GM23338 (cell line): ENCODE results near the gene FRY. TPM values are rescaled to one million over a fixed set of nuclear protein-coding genes. Genes with fewer than 3 reads are reported as not detected.

Experiments used
- ATAC-seq: fragments of 200-7000 bp; cut with Tn5 transposase; 3 replicates; pipeline ENCODE4 v1.9.1; 2020
- DNase-seq: peaks from one replicate; pipeline ENCODE4 v3.0.0-alpha.2; 2015; ENCODE audit warnings: low spot score
- H2AFZ ChIP-seq: fragments of 200-600 bp; sonication (generic); 2 replicates; pipeline ENCODE4 v1.8.0; 2016; ENCODE audit warnings: antibody characterized with exemption, mild to moderate bottlenecking, moderate library complexity
- H3F3A ChIP-seq: fragments of 200-600 bp; sonication (generic); replicated peaks from 2 replicates; pipeline ENCODE4 v1.8.0; 2017; ENCODE audit warnings: antibody characterized with exemption, mixed run types, low read depth
- H3K27ac ChIP-seq: fragments of 200-600 bp; sonication (generic); 2 replicates; pipeline ENCODE4 v1.6.1; 2016; ENCODE audit warnings: low read depth
- H3K27me3 ChIP-seq: fragments of 200-600 bp; sonication (generic); 2 replicates; pipeline ENCODE4 v1.8.0; 2016; ENCODE audit warnings: mild to moderate bottlenecking, mixed run types, moderate library complexity; ENCODE audit not compliant: insufficient read depth
- H3K36me3 ChIP-seq: fragments of 200-600 bp; sonication (generic); 2 replicates; pipeline ENCODE4 v1.8.0; 2016; ENCODE audit warnings: mild to moderate bottlenecking; ENCODE audit not compliant: insufficient read depth
- H3K4me1 ChIP-seq: fragments of 200-600 bp; sonication (generic); 2 replicates; pipeline ENCODE4 v1.8.0; 2016; ENCODE audit warnings: mild to moderate bottlenecking, moderate library complexity; ENCODE audit not compliant: insufficient read depth
- H3K4me2 ChIP-seq: fragments of 200-600 bp; sonication (generic); 2 replicates; pipeline ENCODE4 v1.7.1; 2017; ENCODE audit warnings: mixed run types
- H3K4me3 ChIP-seq: fragments of 200-600 bp; sonication (generic); 2 replicates; pipeline ENCODE4 v1.6.1; 2016; ENCODE audit warnings: mixed run types
- H3K79me2 ChIP-seq: fragments of 200-600 bp; sonication (generic); replicated peaks from 2 replicates; pipeline ENCODE4 v1.8.0; 2017; ENCODE audit warnings: mild to moderate bottlenecking; ENCODE audit not compliant: insufficient read depth
- H3K9me2 ChIP-seq: fragments of 200-600 bp; sonication (generic); 2 replicates; pipeline ENCODE4 v1.8.0; 2017; ENCODE audit not compliant: insufficient read depth
- H4K20me1 ChIP-seq: fragments of 200-600 bp; sonication (generic); replicated peaks from 2 replicates; pipeline ENCODE4 v1.8.0; 2017; ENCODE audit warnings: mild to moderate bottlenecking; ENCODE audit not compliant: insufficient read depth
- H3K27ac Mint-ChIP-seq: 2 replicates; pipeline ENCODE4 v1.8.0; 2020; ENCODE audit warnings: inconsistent platforms, mild to moderate bottlenecking, moderate library complexity, mixed read lengths
- H3K27me3 Mint-ChIP-seq: 3 replicates; pipeline ENCODE4 v1.8.0; 2022; ENCODE audit warnings: low read depth, mild to moderate bottlenecking, moderate library complexity, mixed read lengths, inconsistent platforms; ENCODE audit not compliant: insufficient read depth, poor library complexity
- H3K36me3 Mint-ChIP-seq: 3 replicates; pipeline ENCODE4 v1.8.0; 2021; ENCODE audit warnings: low read depth, mild to moderate bottlenecking, inconsistent platforms, moderate library complexity, mixed read lengths
- H3K4me1 Mint-ChIP-seq: 3 replicates; pipeline ENCODE4 v1.8.0; 2020; ENCODE audit warnings: mild to moderate bottlenecking, inconsistent platforms, mixed read lengths
- H3K4me3 Mint-ChIP-seq: 3 replicates; pipeline ENCODE4 v1.8.0; 2021; ENCODE audit warnings: moderate library complexity, mild to moderate bottlenecking, inconsistent platforms, mixed read lengths
- H3K9me3 Mint-ChIP-seq: 3 replicates; pipeline ENCODE4 v1.8.0; 2020; ENCODE audit warnings: moderate library complexity, mild to moderate bottlenecking, inconsistent platforms, mixed read lengths
- CREB1 ChIP-seq: fragments of 250-450 bp; sonication (Bioruptor Pico); IDR thresholded peaks from 2 replicates; pipeline ENCODE4 v1.5.0; 2020; ENCODE audit warnings: low read depth, mild to moderate bottlenecking, moderate library complexity
- EZH2 ChIP-seq: fragments of 200-600 bp; sonication (generic); IDR thresholded peaks from one replicate; pipeline ENCODE4 v1.8.0; 2017; ENCODE audit warnings: antibody characterized with exemption, mild to moderate bottlenecking, low read depth; ENCODE audit not compliant: unreplicated experiment
- EZH2phosphoT487 ChIP-seq: fragments of 200-600 bp; sonication (generic); IDR thresholded peaks from one replicate; pipeline ENCODE4 v1.8.1; 2018; ENCODE audit warnings: antibody characterized with exemption; ENCODE audit not compliant: unreplicated experiment
- JUNB ChIP-seq: IDR thresholded peaks from one replicate; pipeline ENCODE4 v1.6.1; 2016; ENCODE audit warnings: antibody characterized with exemption; ENCODE audit not compliant: unreplicated experiment
- NANOG ChIP-seq: IDR thresholded peaks from 2 replicates; pipeline ENCODE4 v1.6.1; 2016; ENCODE audit warnings: antibody characterized with exemption, borderline replicate concordance
- POLR2AphosphoS5 ChIP-seq: IDR thresholded peaks from 2 replicates; pipeline ENCODE4 v1.6.1; 2016; ENCODE audit warnings: antibody characterized with exemption, low read depth
- STAT1 ChIP-seq: IDR thresholded peaks from one replicate; pipeline ENCODE4 v1.6.1; 2016; ENCODE audit warnings: antibody characterized with exemption; ENCODE audit not compliant: unreplicated experiment
- ZNF114 ChIP-seq: fragments of 250-450 bp; sonication (Bioruptor Pico); IDR thresholded peaks from 2 replicates; pipeline ENCODE4 v1.5.0; 2020; ENCODE audit warnings: mild to moderate bottlenecking, moderate library complexity
- ZNF331 ChIP-seq: fragments of 250-450 bp; sonication (Bioruptor Pico); IDR thresholded peaks from 2 replicates; pipeline ENCODE4 v1.5.0; 2020; ENCODE audit warnings: low read depth, mild to moderate bottlenecking, moderate library complexity
- polyA plus RNA-seq: library from polyadenylated mRNA; unstranded; fragments of >200 nt; fragmentation: Nextera tagmentation; extraction: Ambion mirVana; gene quantifications from 2 replicates; pipeline ENCODE4 v1.2.1, GENCODE V29; 2016
- total RNA-seq: library from RNA; depleted of rRNA; stranded (reverse); fragments of >200 nt; shearing (Covaris generic); gene quantifications from 2 replicates; pipeline ENCODE4 v1.2.3, GENCODE V29; 2014
- TF ChIP-seq, protein P1 (sequence below): fragments of 250-450 bp; sonication (Bioruptor Pico); IDR thresholded peaks from 2 replicates; pipeline ENCODE4 v1.5.0; 2020; ENCODE audit warnings: mild to moderate bottlenecking, moderate library complexity
- TF ChIP-seq, protein P2 (sequence below): IDR thresholded peaks from 2 replicates; pipeline ENCODE4 v1.6.1; 2016; ENCODE audit warnings: antibody characterized with exemption
- TF ChIP-seq, protein P3 (sequence below), 2 experiments: fragments of 200-600 bp in 1 of 2; sonication (generic) in 1 of 2; conservative IDR thresholded peaks; 2 replicates each; pipeline versions ENCODE4 v1.5.1 to v1.6.1; 2016 to 2017; ENCODE audit warnings: antibody characterized with exemption in 2 of 2, low read depth in 2 of 2, mild to moderate bottlenecking in 2 of 2, moderate library complexity in 1 of 2
- TF ChIP-seq, protein P4 (sequence below): IDR thresholded peaks from one replicate; pipeline ENCODE4 v1.6.1; 2018; ENCODE audit warnings: antibody characterized with exemption; ENCODE audit not compliant: unreplicated experiment

The FRY gene
- total and polyA plus RNA-seq, 2 experiments from 2014 or later: 2.4 to 10.1 TPM

DNA sequence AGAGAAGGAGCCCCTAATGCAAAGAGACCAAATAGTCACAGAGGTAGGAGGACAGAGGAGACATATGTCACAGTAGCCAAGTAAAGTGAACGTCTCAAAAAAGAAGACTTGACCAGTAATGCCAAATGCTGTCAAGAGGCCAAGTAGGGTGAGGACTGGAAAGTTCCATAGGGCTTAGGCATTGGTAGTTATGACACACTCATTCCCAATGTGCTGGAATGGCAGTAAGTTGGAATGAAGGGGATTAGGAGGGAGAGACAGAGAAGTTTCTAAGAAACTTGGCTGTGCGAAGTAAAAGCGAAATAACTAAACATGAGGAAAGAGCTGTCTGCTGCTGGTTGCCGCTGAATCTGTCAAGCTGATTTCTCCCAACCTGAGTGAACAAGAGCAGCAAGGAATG lies 14.9 kb upstream of the FRY start:
- H3K4me1 Mint-ChIP-seq: peaks cover 11% of the 10 kb centered on the region
- Histone ChIP-seq H2AFZ (no peak overlapping the region), H4K20me1 (no peaks in the 10 kb centered on the region), H3K36me3 (no peaks in the 10 kb centered on the region), H3K79me2 (no peaks in the 10 kb centered on the region), H3K4me2 (no peak overlapping the region), H3K4me3 (no peak overlapping the region), H3K9me2 (peaks cover 2% of the 10 kb centered on the region; the same call in 1 of the 2 replicates), H3K4me1 (no peaks in the 10 kb centered on the region), H3K27me3 (no peaks in the 10 kb centered on the region), H3K27ac (no peak overlapping the region), H3F3A (no peaks in the 10 kb centered on the region)
- no peak overlapping the region for H3K27ac Mint-ChIP-seq
- DNase-seq (no peak), ATAC-seq (no peak)
- H3K36me3 Mint-ChIP-seq: no peaks in the 10 kb centered on the region
- H3K27me3 Mint-ChIP-seq: peaks cover 2% of the 10 kb centered on the region
- TF ChIP-seq, protein P1, sequence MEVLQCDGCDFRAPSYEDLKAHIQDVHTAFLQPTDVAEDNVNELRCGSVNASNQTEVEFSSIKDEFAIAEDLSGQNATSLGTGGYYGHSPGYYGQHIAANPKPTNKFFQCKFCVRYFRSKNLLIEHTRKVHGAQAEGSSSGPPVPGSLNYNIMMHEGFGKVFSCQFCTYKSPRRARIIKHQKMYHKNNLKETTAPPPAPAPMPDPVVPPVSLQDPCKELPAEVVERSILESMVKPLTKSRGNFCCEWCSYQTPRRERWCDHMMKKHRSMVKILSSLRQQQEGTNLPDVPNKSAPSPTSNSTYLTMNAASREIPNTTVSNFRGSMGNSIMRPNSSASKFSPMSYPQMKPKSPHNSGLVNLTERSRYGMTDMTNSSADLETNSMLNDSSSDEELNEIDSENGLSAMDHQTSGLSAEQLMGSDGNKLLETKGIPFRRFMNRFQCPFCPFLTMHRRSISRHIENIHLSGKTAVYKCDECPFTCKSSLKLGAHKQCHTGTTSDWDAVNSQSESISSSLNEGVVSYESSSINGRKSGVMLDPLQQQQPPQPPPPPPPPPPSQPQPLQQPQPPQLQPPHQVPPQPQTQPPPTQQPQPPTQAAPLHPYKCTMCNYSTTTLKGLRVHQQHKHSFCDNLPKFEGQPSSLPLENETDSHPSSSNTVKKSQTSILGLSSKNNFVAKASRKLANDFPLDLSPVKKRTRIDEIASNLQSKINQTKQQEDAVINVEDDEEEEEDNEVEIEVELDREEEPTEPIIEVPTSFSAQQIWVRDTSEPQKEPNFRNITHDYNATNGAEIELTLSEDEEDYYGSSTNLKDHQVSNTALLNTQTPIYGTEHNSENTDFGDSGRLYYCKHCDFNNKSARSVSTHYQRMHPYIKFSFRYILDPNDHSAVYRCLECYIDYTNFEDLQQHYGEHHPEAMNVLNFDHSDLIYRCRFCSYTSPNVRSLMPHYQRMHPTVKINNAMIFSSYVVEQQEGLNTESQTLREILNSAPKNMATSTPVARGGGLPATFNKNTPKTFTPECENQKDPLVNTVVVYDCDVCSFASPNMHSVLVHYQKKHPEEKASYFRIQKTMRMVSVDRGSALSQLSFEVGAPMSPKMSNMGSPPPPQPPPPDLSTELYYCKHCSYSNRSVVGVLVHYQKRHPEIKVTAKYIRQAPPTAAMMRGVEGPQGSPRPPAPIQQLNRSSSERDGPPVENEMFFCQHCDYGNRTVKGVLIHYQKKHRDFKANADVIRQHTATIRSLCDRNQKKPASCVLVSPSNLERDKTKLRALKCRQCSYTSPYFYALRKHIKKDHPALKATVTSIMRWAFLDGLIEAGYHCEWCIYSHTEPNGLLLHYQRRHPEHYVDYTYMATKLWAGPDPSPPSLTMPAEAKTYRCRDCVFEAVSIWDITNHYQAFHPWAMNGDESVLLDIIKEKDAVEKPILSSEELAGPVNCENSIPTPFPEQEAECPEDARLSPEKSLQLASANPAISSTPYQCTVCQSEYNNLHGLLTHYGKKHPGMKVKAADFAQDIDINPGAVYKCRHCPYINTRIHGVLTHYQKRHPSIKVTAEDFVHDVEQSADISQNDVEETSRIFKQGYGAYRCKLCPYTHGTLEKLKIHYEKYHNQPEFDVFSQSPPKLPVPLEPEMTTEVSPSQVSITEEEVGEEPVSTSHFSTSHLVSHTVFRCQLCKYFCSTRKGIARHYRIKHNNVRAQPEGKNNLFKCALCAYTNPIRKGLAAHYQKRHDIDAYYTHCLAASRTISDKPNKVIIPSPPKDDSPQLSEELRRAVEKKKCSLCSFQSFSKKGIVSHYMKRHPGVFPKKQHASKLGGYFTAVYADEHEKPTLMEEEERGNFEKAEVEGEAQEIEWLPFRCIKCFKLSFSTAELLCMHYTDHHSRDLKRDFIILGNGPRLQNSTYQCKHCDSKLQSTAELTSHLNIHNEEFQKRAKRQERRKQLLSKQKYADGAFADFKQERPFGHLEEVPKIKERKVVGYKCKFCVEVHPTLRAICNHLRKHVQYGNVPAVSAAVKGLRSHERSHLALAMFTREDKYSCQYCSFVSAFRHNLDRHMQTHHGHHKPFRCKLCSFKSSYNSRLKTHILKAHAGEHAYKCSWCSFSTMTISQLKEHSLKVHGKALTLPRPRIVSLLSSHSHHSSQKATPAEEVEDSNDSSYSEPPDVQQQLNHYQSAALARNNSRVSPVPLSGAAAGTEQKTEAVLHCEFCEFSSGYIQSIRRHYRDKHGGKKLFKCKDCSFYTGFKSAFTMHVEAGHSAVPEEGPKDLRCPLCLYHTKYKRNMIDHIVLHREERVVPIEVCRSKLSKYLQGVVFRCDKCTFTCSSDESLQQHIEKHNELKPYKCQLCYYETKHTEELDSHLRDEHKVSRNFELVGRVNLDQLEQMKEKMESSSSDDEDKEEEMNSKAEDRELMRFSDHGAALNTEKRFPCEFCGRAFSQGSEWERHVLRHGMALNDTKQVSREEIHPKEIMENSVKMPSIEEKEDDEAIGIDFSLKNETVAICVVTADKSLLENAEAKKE (CRISPR knock-in tag): no peak
- TF ChIP-seq STAT1: no peak
- no peak for TF ChIP-seq EZH2phosphoT487
- TF ChIP-seq ZNF114 (CRISPR knock-in tag): no peak
- TF ChIP-seq POLR2AphosphoS5: no peak
- TF ChIP-seq, protein P2, sequence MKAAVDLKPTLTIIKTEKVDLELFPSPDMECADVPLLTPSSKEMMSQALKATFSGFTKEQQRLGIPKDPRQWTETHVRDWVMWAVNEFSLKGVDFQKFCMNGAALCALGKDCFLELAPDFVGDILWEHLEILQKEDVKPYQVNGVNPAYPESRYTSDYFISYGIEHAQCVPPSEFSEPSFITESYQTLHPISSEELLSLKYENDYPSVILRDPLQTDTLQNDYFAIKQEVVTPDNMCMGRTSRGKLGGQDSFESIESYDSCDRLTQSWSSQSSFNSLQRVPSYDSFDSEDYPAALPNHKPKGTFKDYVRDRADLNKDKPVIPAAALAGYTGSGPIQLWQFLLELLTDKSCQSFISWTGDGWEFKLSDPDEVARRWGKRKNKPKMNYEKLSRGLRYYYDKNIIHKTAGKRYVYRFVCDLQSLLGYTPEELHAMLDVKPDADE: no peak
- no peak for TF ChIP-seq EZH2
- no peak for TF ChIP-seq JUNB
- TF ChIP-seq, protein P3, sequence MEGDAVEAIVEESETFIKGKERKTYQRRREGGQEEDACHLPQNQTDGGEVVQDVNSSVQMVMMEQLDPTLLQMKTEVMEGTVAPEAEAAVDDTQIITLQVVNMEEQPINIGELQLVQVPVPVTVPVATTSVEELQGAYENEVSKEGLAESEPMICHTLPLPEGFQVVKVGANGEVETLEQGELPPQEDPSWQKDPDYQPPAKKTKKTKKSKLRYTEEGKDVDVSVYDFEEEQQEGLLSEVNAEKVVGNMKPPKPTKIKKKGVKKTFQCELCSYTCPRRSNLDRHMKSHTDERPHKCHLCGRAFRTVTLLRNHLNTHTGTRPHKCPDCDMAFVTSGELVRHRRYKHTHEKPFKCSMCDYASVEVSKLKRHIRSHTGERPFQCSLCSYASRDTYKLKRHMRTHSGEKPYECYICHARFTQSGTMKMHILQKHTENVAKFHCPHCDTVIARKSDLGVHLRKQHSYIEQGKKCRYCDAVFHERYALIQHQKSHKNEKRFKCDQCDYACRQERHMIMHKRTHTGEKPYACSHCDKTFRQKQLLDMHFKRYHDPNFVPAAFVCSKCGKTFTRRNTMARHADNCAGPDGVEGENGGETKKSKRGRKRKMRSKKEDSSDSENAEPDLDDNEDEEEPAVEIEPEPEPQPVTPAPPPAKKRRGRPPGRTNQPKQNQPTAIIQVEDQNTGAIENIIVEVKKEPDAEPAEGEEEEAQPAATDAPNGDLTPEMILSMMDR (conservative IDR thresholded peaks at IDR 0.05; ENCODE audit: low read depth in 2 of 2): no peak
- TF ChIP-seq CREB1 (CRISPR knock-in tag): no peak
- TF ChIP-seq NANOG: no peak
- TF ChIP-seq, protein P4, sequence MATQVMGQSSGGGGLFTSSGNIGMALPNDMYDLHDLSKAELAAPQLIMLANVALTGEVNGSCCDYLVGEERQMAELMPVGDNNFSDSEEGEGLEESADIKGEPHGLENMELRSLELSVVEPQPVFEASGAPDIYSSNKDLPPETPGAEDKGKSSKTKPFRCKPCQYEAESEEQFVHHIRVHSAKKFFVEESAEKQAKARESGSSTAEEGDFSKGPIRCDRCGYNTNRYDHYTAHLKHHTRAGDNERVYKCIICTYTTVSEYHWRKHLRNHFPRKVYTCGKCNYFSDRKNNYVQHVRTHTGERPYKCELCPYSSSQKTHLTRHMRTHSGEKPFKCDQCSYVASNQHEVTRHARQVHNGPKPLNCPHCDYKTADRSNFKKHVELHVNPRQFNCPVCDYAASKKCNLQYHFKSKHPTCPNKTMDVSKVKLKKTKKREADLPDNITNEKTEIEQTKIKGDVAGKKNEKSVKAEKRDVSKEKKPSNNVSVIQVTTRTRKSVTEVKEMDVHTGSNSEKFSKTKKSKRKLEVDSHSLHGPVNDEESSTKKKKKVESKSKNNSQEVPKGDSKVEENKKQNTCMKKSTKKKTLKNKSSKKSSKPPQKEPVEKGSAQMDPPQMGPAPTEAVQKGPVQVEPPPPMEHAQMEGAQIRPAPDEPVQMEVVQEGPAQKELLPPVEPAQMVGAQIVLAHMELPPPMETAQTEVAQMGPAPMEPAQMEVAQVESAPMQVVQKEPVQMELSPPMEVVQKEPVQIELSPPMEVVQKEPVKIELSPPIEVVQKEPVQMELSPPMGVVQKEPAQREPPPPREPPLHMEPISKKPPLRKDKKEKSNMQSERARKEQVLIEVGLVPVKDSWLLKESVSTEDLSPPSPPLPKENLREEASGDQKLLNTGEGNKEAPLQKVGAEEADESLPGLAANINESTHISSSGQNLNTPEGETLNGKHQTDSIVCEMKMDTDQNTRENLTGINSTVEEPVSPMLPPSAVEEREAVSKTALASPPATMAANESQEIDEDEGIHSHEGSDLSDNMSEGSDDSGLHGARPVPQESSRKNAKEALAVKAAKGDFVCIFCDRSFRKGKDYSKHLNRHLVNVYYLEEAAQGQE: no peak
- no peak for TF ChIP-seq ZNF331 (CRISPR knock-in tag)
- no peak overlapping the region for H3K4me3 Mint-ChIP-seq
- no peaks in the 10 kb centered on the region for H3K9me3 Mint-ChIP-seq
